ENCODE results near the gene ABCG2. TPM values are rescaled to one million over a fixed set of nuclear protein-coding genes. Genes with fewer than 3 reads are reported as not detected.
"Not testable (repeated sequence)": the region's sequence is repeated elsewhere in the genome, so short reads cannot be mapped to it uniquely, and the experiment has no call there.

ABCG2 gene
- total and polyA plus RNA-seq, 11 donors = 0.27 to 8.0 (median 2.7) TPM

GRCh38 chr4:88130003-88130402 is 28.4 kb downstream of the ABCG2 start:
- TF ChIP-seq POLR2A (IDR thresholded peaks at IDR 0.05) (no peak), CTCF (IDR thresholded peaks at IDR 0.05) (no peak)
- intact Hi-C loops (cut with DNase I) = no loop called here
- no peaks in the 10 kb centered on the region for H3K4me1 ChIP-seq
- H3K36me3 ChIP-seq = peaks cover 0 to 5% (median 0%) of the 10 kb centered on the region in 9 donors
- H3K4me3 ChIP-seq = no peak overlapping the region
- 95 to 98% (median 96%) methylated on average over 5 of the region's 5 CpGs for WGBS, 4 donors
- no peak overlapping the region for H3K27ac ChIP-seq
- no peak for ATAC-seq
- peaks cover 0 to 7% (median 0%) of the 10 kb centered on the region in 12 donors for H3K9me3 ChIP-seq
- peaks cover 0 to 2% (median 0%) of the 10 kb centered on the region in 9 donors for H3K27me3 ChIP-seq
- DNase-seq = no peak

- Histone ChIP-seq H3K9me3 (peaks cover 0 to 25% (median 12%) of the 10 kb centered on the region in 12 donors), H3K36me3 (peaks cover 0 to 18% (median 0%) of the 10 kb centered on the region in 9 donors)
- H3K4me3 ChIP-seq; H3K27ac ChIP-seq; H3K4me1 ChIP-seq; H3K27me3 ChIP-seq; intact Hi-C loops (cut with DNase I); DNase-seq; ATAC-seq: not testable (repeated sequence)
- WGBS, 4 donors = 82 to 94% (median 88%) methylated on average over 3 to 5 of the region's 5 CpGs
Observed at GRCh38 chr4:88122260-88122659, 36.2 kb downstream of the ABCG2 start.

GRCh38 chr4:88119943-88120342 is 38.5 kb downstream of the ABCG2 start:
- Histone ChIP-seq H3K27me3 (no peaks in the 10 kb centered on the region), H3K36me3 (peaks cover 0 to 18% (median 0%) of the 10 kb centered on the region in 9 donors), H3K4me1 (no peaks in the 10 kb centered on the region), H3K4me3 (no peak overlapping the region), H3K27ac (no peak overlapping the region), H3K9me3 (peaks cover 0 to 25% (median 12%) of the 10 kb centered on the region in 12 donors)
- intact Hi-C loops (cut with DNase I) = no loop called here
- no peak for TF ChIP-seq POLR2A (IDR thresholded peaks at IDR 0.05)
- TF ChIP-seq CTCF (IDR thresholded peaks at IDR 0.05) = no peak
- DNase-seq = no peak
- WGBS, 4 donors = 62 to 78% (median 71%) methylated on average over 2 of the region's 2 CpGs
- no peak for ATAC-seq

- DNase-seq (no peak), ATAC-seq (no peak)
- Histone ChIP-seq H3K4me1 (no peaks in the 10 kb centered on the region), H3K27me3 (no peaks in the 10 kb centered on the region), H3K27ac (no peak overlapping the region), H3K36me3 (peaks cover 0 to 13% (median 0%) of the 10 kb centered on the region in 9 donors), H3K4me3 (no peak overlapping the region), H3K9me3 (peaks cover 0 to 20% (median 12%) of the 10 kb centered on the region in 12 donors)
- TF ChIP-seq POLR2A (IDR thresholded peaks at IDR 0.05) = no peak
- no peak for TF ChIP-seq CTCF (IDR thresholded peaks at IDR 0.05)
- 85 to 93% (median 88%) methylated on average over 5 of the region's 5 CpGs for WGBS, 4 donors
- intact Hi-C loops (cut with DNase I) = no loop called here
Observed at GRCh38 chr4:88115587-88115986, 42.9 kb downstream of the ABCG2 start.

- whole genome bisulfite sequencing, 4 donors = 92 to 97% (median 96%) methylated on average over 5 of the region's 5 CpGs
- intact Hi-C loops (cut with DNase I) = no loop called here
- DNase-seq = no peak
Observed at GRCh38 chr4:88112856-88113255, 45.6 kb downstream of the ABCG2 start.

More at GRCh38 chr4:88112856-88113255, 45.6 kb downstream of the ABCG2 start:
- no peaks in the 10 kb centered on the region for H3K27me3 ChIP-seq
- TF ChIP-seq POLR2A (IDR thresholded peaks at IDR 0.05) (no peak), CTCF (IDR thresholded peaks at IDR 0.05) (no peak)
- H3K36me3 ChIP-seq = peaks cover 0 to 8% (median 0%) of the 10 kb centered on the region in 9 donors
- H3K4me3 ChIP-seq = no peak overlapping the region
- H3K9me3 ChIP-seq = no peaks in the 10 kb centered on the region
- H3K27ac ChIP-seq = no peak overlapping the region
- peaks cover 0 to 7% (median under 1%) of the 10 kb centered on the region in 12 donors for H3K4me1 ChIP-seq
- no peak for ATAC-seq

All from heart left ventricle (tissue), 16 donors.